PFSK-1 (cell line): ENCODE results near the gene F3.

Experiments used
- FOXP2 ChIP-seq: optimal IDR thresholded peaks from 2 replicates; pipeline ENCODE3; 2011; ENCODE audit warnings: borderline replicate concordance, control low read depth, inconsistent platforms; ENCODE audit not compliant: insufficient read depth; ENCODE audit errors: extremely low read length, extremely low read depth
- POLR2AphosphoS5 ChIP-seq: IDR thresholded peaks from 2 replicates; pipeline ENCODE4 v1.6.1; 2012; ENCODE audit warnings: low read depth, mild to moderate bottlenecking, control low read depth, low read length, moderate library complexity
- SIN3A ChIP-seq: IDR thresholded peaks from 2 replicates; pipeline ENCODE4 v1.6.1; 2012; ENCODE audit warnings: mild to moderate bottlenecking, low read length, moderate library complexity, borderline replicate concordance; ENCODE audit not compliant: insufficient read depth
- TAF1 ChIP-seq: IDR thresholded peaks from 2 replicates; pipeline ENCODE4 v1.6.1; 2012; ENCODE audit warnings: low read length, control low read depth, borderline replicate concordance; ENCODE audit not compliant: insufficient read depth
- TF ChIP-seq, protein P1 (sequence below), 2 experiments: IDR thresholded peaks; 2 replicates each; pipeline versions ENCODE4 v1.6.1 to v1.8.0; 2011 to 2012; ENCODE audit warnings: low read depth in 2 of 2, low read length in 2 of 2, control low read depth in 1 of 2, inconsistent platforms in 1 of 2, mild to moderate bottlenecking in 1 of 2, moderate library complexity in 1 of 2; ENCODE audit not compliant: insufficient read depth in 1 of 2

F3 gene

DNA sequence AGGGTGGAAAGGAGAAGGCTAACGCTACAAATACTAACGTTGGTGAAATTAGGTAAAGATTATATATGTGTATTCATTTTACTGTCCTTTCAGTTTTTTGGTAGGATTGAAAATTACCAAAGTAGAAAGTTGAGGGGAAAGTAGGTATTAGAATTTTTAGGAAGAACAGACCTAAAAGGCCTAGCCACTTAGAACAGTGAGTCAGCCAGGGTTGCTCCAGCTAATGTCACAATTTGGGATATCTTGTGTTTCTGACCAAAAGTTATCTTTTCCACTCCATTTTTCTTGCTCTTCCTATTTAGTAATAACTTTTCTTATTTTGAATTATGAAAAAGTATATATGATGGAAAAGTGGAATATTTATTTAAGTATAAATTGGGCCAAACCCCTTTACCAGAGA, 40.1 kb downstream of the F3 start:
- TF ChIP-seq POLR2AphosphoS5 = no peak
- TF ChIP-seq SIN3A = no peak
- TF ChIP-seq TAF1 = no peak
- TF ChIP-seq FOXP2 = no peak
- TF ChIP-seq, protein P1, sequence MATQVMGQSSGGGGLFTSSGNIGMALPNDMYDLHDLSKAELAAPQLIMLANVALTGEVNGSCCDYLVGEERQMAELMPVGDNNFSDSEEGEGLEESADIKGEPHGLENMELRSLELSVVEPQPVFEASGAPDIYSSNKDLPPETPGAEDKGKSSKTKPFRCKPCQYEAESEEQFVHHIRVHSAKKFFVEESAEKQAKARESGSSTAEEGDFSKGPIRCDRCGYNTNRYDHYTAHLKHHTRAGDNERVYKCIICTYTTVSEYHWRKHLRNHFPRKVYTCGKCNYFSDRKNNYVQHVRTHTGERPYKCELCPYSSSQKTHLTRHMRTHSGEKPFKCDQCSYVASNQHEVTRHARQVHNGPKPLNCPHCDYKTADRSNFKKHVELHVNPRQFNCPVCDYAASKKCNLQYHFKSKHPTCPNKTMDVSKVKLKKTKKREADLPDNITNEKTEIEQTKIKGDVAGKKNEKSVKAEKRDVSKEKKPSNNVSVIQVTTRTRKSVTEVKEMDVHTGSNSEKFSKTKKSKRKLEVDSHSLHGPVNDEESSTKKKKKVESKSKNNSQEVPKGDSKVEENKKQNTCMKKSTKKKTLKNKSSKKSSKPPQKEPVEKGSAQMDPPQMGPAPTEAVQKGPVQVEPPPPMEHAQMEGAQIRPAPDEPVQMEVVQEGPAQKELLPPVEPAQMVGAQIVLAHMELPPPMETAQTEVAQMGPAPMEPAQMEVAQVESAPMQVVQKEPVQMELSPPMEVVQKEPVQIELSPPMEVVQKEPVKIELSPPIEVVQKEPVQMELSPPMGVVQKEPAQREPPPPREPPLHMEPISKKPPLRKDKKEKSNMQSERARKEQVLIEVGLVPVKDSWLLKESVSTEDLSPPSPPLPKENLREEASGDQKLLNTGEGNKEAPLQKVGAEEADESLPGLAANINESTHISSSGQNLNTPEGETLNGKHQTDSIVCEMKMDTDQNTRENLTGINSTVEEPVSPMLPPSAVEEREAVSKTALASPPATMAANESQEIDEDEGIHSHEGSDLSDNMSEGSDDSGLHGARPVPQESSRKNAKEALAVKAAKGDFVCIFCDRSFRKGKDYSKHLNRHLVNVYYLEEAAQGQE (IDR thresholded peaks at IDR 0.05; ENCODE audit: insufficient read depth in 1 of 2, low read depth in 2 of 2, low read length in 2 of 2) = no peak

- TF ChIP-seq SIN3A (no peak), TAF1 (no peak), FOXP2 (no peak), POLR2AphosphoS5 (no peak)
- TF ChIP-seq, protein P1 (IDR thresholded peaks at IDR 0.05; ENCODE audit: insufficient read depth in 1 of 2, low read depth in 2 of 2, low read length in 2 of 2) = no peak
Measured at GRCh38 chr1:94496076-94496755, 45.3 kb downstream of the F3 start.

DNA sequence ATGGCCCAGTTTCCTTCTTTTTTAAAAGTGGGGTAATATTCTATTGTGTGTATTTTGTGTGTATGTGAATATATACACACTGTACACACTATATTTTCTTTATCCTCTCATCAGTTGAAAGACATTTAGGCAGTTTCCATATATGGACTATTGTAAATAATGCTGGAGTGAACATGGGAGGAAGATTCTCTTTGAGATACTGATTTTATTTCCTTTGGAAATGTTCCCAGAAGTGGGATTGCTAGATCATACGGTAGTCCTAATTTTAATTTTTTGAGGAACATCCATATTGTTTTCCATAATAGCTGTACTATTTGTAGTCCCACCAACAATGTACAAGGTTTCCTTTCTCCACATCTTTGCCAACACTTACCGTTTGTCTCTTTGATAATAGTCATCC, 51.0 kb downstream of the F3 start:
- TF ChIP-seq POLR2AphosphoS5 = no peak
- TF ChIP-seq, protein P1 (IDR thresholded peaks at IDR 0.05; ENCODE audit: insufficient read depth in 1 of 2, low read depth in 2 of 2, low read length in 2 of 2) = no peak
- no peak for TF ChIP-seq TAF1
- TF ChIP-seq SIN3A = no peak
- no peak for TF ChIP-seq FOXP2

DNA sequence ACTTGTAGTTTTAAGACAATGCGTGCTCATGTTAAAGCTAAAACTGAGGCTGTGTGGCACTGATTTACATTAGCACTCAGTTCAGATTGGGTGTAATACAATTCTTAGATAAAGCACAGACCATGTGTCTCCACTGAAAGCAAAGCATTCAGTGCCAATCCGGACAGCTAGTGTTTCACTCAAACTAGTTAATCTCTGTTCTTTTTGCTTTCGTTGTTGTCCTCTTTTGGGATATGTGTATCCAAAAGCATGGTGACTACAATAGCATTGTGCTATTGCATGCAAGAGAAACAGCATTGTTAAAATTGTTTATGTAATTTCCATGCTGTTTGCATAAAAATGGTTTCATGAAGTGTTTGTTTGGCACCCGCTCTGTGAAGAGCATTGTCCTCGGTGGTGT, 54.6 kb downstream of the F3 start:
- no peak for TF ChIP-seq SIN3A
- TF ChIP-seq FOXP2 = no peak
- TF ChIP-seq POLR2AphosphoS5 = no peak
- no peak for TF ChIP-seq TAF1
- TF ChIP-seq, protein P1 (IDR thresholded peaks at IDR 0.05; ENCODE audit: insufficient read depth in 1 of 2, low read depth in 2 of 2, low read length in 2 of 2) = no peak

- TF ChIP-seq, protein P1 (IDR thresholded peaks at IDR 0.05; ENCODE audit: insufficient read depth in 1 of 2, low read depth in 2 of 2, low read length in 2 of 2) = no peak
- TF ChIP-seq TAF1 (no peak), FOXP2 (no peak), SIN3A (no peak), POLR2AphosphoS5 (no peak)
Measured at GRCh38 chr1:94481473-94481933, 60.1 kb downstream of the F3 start.
